Panc1 (cell line): ENCODE data around the gene SOX21. TPM values are rescaled to one million over a fixed set of nuclear protein-coding genes. Genes with fewer than 3 reads are reported as not detected.

Experiments
- ATAC-seq: fragments of 200-7000 bp; cut with Tn5 transposase; 2 replicates; pipeline ENCODE4 v1.9.1; 2020; ENCODE audit warnings: mild to moderate bottlenecking, moderate library complexity
- BruUV-seq: library from RNA; stranded (reverse); fragments of 400-500 nt; replicated peaks from 2 replicates; lab custom pipeline; 2021; lab: Mats Ljungman, UMichigan
- CTCF ChIA-PET: fragments of 300-600 bp; sonication (Branson Sonifier 250); formaldehyde crosslinking; loops from one replicate; lab custom pipeline; 2022; ENCODE audit warnings: antibody characterized with exemption; lab: Charles Lee
- POLR2A ChIA-PET: fragments of 300-600 bp; sonication (Branson Sonifier 250); formaldehyde crosslinking; loops from one replicate; lab custom pipeline; 2022; ENCODE audit warnings: antibody characterized with exemption; lab: Charles Lee
- DNase-seq: peaks from one replicate; pipeline ENCODE4 v3.0.0-alpha.2; 2010; ENCODE audit warnings: low read depth, low spot score
- H3K27ac ChIP-seq: 2 replicates; pipeline ENCODE4 v1.5.1; 2011; ENCODE audit warnings: mild to moderate bottlenecking, low read length, inconsistent platforms
- H3K27me3 ChIP-seq: fragments of 200-500 bp; sonication (Bioruptor generic); 2 replicates; pipeline ENCODE4 v1.6.0; 2014; ENCODE audit warnings: low read length, inconsistent platforms; ENCODE audit not compliant: control insufficient read depth, insufficient read depth
- H3K36me3 ChIP-seq: fragments of 200-500 bp; sonication (Bioruptor generic); 2 replicates; pipeline ENCODE4 v1.5.1; 2014; ENCODE audit warnings: inconsistent platforms, mild to moderate bottlenecking, low read length, moderate library complexity; ENCODE audit not compliant: control insufficient read depth, insufficient read depth
- H3K4me1 ChIP-seq: 2 replicates; pipeline ENCODE4 v1.5.1; 2011; ENCODE audit warnings: inconsistent platforms, mild to moderate bottlenecking, low read length, moderate library complexity; ENCODE audit not compliant: control insufficient read depth, insufficient read depth
- H3K4me3 ChIP-seq, 2 experiments: 2 replicates each; pipeline ENCODE4 v1.5.1; 2011 to 2012; ENCODE audit warnings: low read depth in 2 of 2, low read length in 2 of 2, mild to moderate bottlenecking in 2 of 2, inconsistent platforms in 1 of 2, moderate library complexity in 1 of 2
- H3K9me3 ChIP-seq: fragments of 200-500 bp; sonication (Bioruptor generic); 2 replicates; pipeline ENCODE4 v1.5.1; 2014; ENCODE audit warnings: low read depth, mild to moderate bottlenecking, inconsistent platforms, low read length, moderate library complexity; ENCODE audit not compliant: control insufficient read depth, insufficient read depth
- CTCF ChIP-seq: fragments of 450-650 bp; IDR thresholded peaks from 2 replicates; pipeline ENCODE4 v1.5.1; 2017; ENCODE audit warnings: mild to moderate bottlenecking
- POLR2AphosphoS5 ChIP-seq: IDR thresholded peaks from 2 replicates; pipeline ENCODE4 v1.6.1; 2012; ENCODE audit warnings: mild to moderate bottlenecking, low read depth, low read length, moderate library complexity
- REST ChIP-seq, 2 experiments: IDR thresholded peaks; 2 replicates each; pipeline ENCODE4 v1.6.1; 2011 to 2012; ENCODE audit warnings: low read depth in 2 of 2, control low read depth in 1 of 2, low read length in 1 of 2, mild to moderate bottlenecking in 1 of 2, moderate library complexity in 1 of 2; ENCODE audit not compliant: insufficient read depth in 1 of 2
- SIN3A ChIP-seq: IDR thresholded peaks from 2 replicates; pipeline ENCODE4 v1.6.1; 2012; ENCODE audit warnings: low read depth, mild to moderate bottlenecking, low read length, moderate library complexity, borderline replicate concordance; ENCODE audit not compliant: insufficient read depth
- TCF7L2 ChIP-seq: IDR thresholded peaks from 2 replicates; pipeline ENCODE4 v1.6.1; 2011; ENCODE audit warnings: mild to moderate bottlenecking, low read depth, low read length, inconsistent platforms
- in situ Hi-C: cut with HindIII; loops from 2 replicates; pipeline ENCODE4 v1.10.0; 2016; ENCODE audit warnings: low sequenced_read_pairs, low pct_unique_long_range_greater_than_20kb
- intact Hi-C: fragments of 100-400 bp; cut with micrococcal nuclease; formaldehyde crosslinking; loops from one replicate; pipeline ENCODE4 v1.10.0; 2022; ENCODE audit not compliant: unreplicated experiment
- total RNA-seq: library from RNA; stranded (reverse); gene quantifications from one replicate; pipeline ENCODE4 v1.2.1, GENCODE V29; 2021; ENCODE audit not compliant: unreplicated experiment

Gene SOX21
- total RNA-seq, 1 experiment from 2014 or later, result 3.5 TPM

- no peaks in the 10 kb centered on the region for H3K36me3 ChIP-seq
- no peak for ATAC-seq
- in situ Hi-C loops (no loop called here), intact Hi-C loops (no loop called here)
- TF ChIP-seq REST (IDR thresholded peaks at IDR 0.05; ENCODE audit: insufficient read depth in 1 of 2, low read depth in 2 of 2, low read length in 1 of 2) (no peak), POLR2AphosphoS5 (no peak), TCF7L2 (no peak), CTCF (no peak), SIN3A (no peak)
- CTCF ChIA-PET, result no interaction called here
- H3K4me1 ChIP-seq, result no peaks in the 10 kb centered on the region
- DNase-seq, result no peak
- POLR2A ChIA-PET, result no interaction called here
- H3K27me3 ChIP-seq, result no peaks in the 10 kb centered on the region
- H3K27ac ChIP-seq, result no peak overlapping the region
- BruUV-seq, result no TSS peak
- H3K4me3 ChIP-seq, result no peak overlapping the region
- no peaks in the 10 kb centered on the region for H3K9me3 ChIP-seq
Observed at GRCh38 chr13:94672400-94672799, 39.9 kb downstream of the SOX21 start.

GRCh38 chr13:94667190-94667589 lies 45.2 kb downstream of the SOX21 start:
- Histone ChIP-seq H3K27ac (no peak overlapping the region), H3K27me3 (no peaks in the 10 kb centered on the region; the same call in 1 of the 2 replicates), H3K4me1 (no peaks in the 10 kb centered on the region), H3K36me3 (no peaks in the 10 kb centered on the region), H3K9me3 (no peaks in the 10 kb centered on the region), H3K4me3 (no peak overlapping the region)
- ChIA-PET CTCF (no interaction called here), POLR2A (no interaction called here)
- no TSS peak for BruUV-seq
- in situ Hi-C loops (no loop called here), intact Hi-C loops (no loop called here)
- TF ChIP-seq CTCF (no peak), SIN3A (no peak), REST (IDR thresholded peaks at IDR 0.05; ENCODE audit: insufficient read depth in 1 of 2, low read depth in 2 of 2, low read length in 1 of 2) (no peak), POLR2AphosphoS5 (no peak), TCF7L2 (no peak)
- ATAC-seq, result no peak
- DNase-seq, result no peak
